Measurements from ENCODE around the gene MARVELD1. TPM values are rescaled to one million over a fixed set of nuclear protein-coding genes. Genes with fewer than 3 reads are reported as not detected.

MARVELD1 gene
- total and polyA plus RNA-seq, 3 donors from 2014 or later: 8.7 to 21.9 (median 13.6) TPM

GRCh38 chr10:97752956-97753355, 39.4 kb downstream of the MARVELD1 start:
- Histone ChIP-seq H3K4me3 (no peak overlapping the region), H3K4me1 (no peaks in the 10 kb centered on the region), H3K9me3 (no peaks in the 10 kb centered on the region), H3K36me3 (ENCODE audit: low read depth, missing control alignments) (no peaks in the 10 kb centered on the region), H3K27ac (no peak overlapping the region), H3K27me3 (no peaks in the 10 kb centered on the region)
- WGBS, 2 donors: 94 to 96% methylated on average over 4 to 18 of the region's 18 CpGs
- intact Hi-C loops (cut with DNase I; ENCODE audit: low total_unique reads): no loop called here
- DNase-seq: no peak
- TF ChIP-seq POLR2A (IDR thresholded peaks at IDR 0.05): no peak
- TF ChIP-seq CTCF (IDR thresholded peaks at IDR 0.05): no peak

- TF ChIP-seq POLR2A (IDR thresholded peaks at IDR 0.05): no peak
- TF ChIP-seq CTCF (IDR thresholded peaks at IDR 0.05): no peak
- H3K27me3 ChIP-seq: no peaks in the 10 kb centered on the region
These were observed 41.2 kb downstream of the MARVELD1 start for GRCh38 chr10:97754726-97755125.

GRCh38 chr10:97755718-97756117, 42.2 kb downstream of the MARVELD1 start:
- no peak overlapping the region for H3K4me3 ChIP-seq
- no peaks in the 10 kb centered on the region for H3K4me1 ChIP-seq
- intact Hi-C loops (cut with DNase I; ENCODE audit: low total_unique reads): no loop called here
- H3K27me3 ChIP-seq: no peaks in the 10 kb centered on the region
- WGBS, 2 donors: 95 to 100% methylated on average over 6 of the region's 6 CpGs
- DNase-seq: no peak
- no peaks in the 10 kb centered on the region for H3K9me3 ChIP-seq
- TF ChIP-seq CTCF (IDR thresholded peaks at IDR 0.05) (no peak), POLR2A (IDR thresholded peaks at IDR 0.05) (no peak)
- H3K27ac ChIP-seq: no peak overlapping the region
- no peaks in the 10 kb centered on the region for H3K36me3 ChIP-seq (ENCODE audit: low read depth, missing control alignments)

More at GRCh38 chr10:97754726-97755125, 41.2 kb downstream of the MARVELD1 start:
- H3K36me3 ChIP-seq (ENCODE audit: low read depth, missing control alignments): no peaks in the 10 kb centered on the region
- no peak overlapping the region for H3K27ac ChIP-seq
- H3K4me1 ChIP-seq: no peaks in the 10 kb centered on the region
- no peaks in the 10 kb centered on the region for H3K9me3 ChIP-seq
- no peak overlapping the region for H3K4me3 ChIP-seq
- intact Hi-C loops (cut with DNase I; ENCODE audit: low total_unique reads): no loop called here
- 50 to 97% methylated on average over 4 of the region's 4 CpGs for WGBS, 2 donors
- no peak for DNase-seq

DNA sequence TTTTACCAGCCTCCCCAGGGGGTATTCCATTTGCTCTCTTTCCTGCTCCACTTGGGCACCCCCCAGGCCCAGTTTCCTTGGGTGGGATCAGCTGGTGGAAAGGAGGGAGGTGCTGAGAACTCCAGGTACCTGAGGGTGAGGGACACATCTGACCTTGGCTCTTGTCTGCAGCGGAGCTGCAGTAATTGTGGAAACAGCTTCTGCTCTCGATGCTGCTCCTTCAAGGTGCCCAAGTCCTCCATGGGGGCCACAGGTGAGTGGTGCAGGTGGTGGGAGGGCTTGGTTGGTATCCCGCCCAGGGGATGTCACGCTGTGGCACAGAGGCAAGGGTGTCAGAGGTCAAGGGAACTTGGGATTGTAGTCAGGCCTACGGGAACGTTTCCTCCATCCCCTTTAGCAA, 43.9 kb downstream of the MARVELD1 start:
- no peak for DNase-seq
- no peaks in the 10 kb centered on the region for H3K9me3 ChIP-seq
- H3K27me3 ChIP-seq: no peaks in the 10 kb centered on the region
- H3K4me3 ChIP-seq: no peak overlapping the region
- H3K27ac ChIP-seq: no peak overlapping the region
- no peak for TF ChIP-seq POLR2A (IDR thresholded peaks at IDR 0.05)
- intact Hi-C loops (cut with DNase I; ENCODE audit: low total_unique reads): no loop called here
- no peaks in the 10 kb centered on the region for H3K36me3 ChIP-seq (ENCODE audit: low read depth, missing control alignments)
- H3K4me1 ChIP-seq: no peaks in the 10 kb centered on the region
- 71 to 73% methylated on average over 4 to 6 of the region's 6 CpGs for WGBS, 2 donors

GRCh38 chr10:97759158-97759887, 45.8 kb downstream of the MARVELD1 start:
- no peak overlapping the region for H3K4me3 ChIP-seq
- H3K9me3 ChIP-seq: no peaks in the 10 kb centered on the region
- H3K27ac ChIP-seq: no peak overlapping the region
- H3K4me1 ChIP-seq: no peaks in the 10 kb centered on the region
- intact Hi-C loops (cut with DNase I; ENCODE audit: low total_unique reads): no loop called here
- WGBS, 2 donors: 48 to 51% methylated on average over 3 to 5 of the region's 5 CpGs
- no peaks in the 10 kb centered on the region for H3K27me3 ChIP-seq
- no peaks in the 10 kb centered on the region for H3K36me3 ChIP-seq (ENCODE audit: low read depth, missing control alignments)
- no peak for TF ChIP-seq POLR2A (IDR thresholded peaks at IDR 0.05)
- peak; percentile 62 to 78 (median 67) for TF ChIP-seq CTCF (IDR thresholded peaks at IDR 0.05)
- DNase-seq: peak; percentile 77

Data from testis (tissue), 3 donors.